HG03439 (cell line): ENCODE data around the gene ACSS1.
A peak's percentile ranks its signal among the peaks of the same experiment; 100 is the strongest.

Experiments
- ATAC-seq: cut with Tn5 transposase; IDR thresholded peaks from one replicate; pipeline ENCODE4 v1.9.1; 2021; ENCODE audit warnings: mild to moderate bottlenecking, moderate library complexity; ENCODE audit not compliant: unreplicated experiment

The ACSS1 gene

GRCh38 chr20:25048519-25048952 is 9.4 kb downstream of the ACSS1 start:
- ATAC-seq, result no peak

DNA sequence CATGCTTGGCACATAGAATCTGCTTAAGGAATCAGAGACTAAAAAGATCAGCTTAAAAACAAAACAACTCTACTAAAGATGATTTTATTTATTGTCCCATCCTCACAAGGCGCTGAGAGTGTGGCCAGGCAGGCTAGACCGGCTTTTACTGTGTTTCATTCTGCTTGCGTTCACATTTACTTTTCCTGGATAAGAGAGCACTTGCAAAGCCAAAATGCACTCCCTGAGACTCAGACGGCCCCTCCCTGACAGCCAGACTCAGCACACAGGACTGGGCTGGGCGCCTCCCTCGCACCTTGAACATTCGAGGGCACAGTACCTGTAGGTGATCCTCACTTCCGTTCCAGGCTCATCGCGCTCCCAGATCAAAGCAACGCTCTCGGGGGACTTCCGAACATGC is 10.2 kb downstream of the ACSS1 start:
- ATAC-seq, result no peak

DNA sequence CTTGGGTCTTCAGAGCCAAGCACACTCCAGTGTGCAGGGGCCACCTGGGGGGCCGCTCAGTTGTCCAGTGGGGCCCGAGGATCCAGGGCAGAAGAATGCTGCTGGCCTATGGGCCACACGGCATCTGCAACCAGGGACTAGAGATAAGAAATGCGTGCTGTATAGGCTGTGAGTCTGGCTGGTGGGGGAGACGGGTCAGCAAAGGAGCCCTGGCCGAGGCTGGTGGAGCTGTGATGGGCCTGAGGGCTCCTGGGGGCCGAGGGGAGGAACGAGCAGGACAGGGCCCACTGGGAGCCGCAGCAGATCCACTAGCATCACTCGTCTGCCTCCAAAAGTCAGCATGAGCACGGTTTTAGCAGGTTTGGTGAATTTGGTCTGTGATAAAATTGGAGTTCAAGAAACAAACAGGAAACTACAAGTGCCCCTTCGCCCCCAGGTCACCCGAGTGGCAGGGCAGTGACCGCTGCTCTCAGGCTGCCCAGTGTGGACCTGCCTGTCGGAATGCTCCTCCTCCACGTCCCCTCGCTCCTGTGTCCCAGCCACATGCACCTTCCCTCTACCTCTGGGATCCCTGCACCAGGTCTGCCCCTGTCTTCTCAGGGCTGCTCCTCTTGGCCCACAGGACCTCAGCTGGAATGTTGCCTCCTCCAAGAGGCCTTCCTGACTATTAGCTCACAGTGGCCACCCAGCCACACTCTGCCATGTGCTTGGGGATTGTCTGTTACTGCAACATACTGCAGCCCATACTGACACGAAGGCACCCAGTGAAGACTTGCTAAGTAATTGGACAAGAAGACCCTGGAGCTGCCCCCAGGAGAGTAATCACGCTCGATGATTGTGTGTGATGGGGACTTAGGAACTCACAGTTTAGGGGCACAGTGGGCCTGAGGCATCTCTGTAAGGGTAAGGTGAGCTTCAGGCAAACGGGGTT is 10.9 kb downstream of the ACSS1 start:
- ATAC-seq, result no peak

GRCh38 chr20:25046181-25046641 is 11.7 kb downstream of the ACSS1 start:
- ATAC-seq, result no peak

GRCh38 chr20:25045343-25045712 is 12.6 kb downstream of the ACSS1 start:
- ATAC-seq, result no peak

DNA sequence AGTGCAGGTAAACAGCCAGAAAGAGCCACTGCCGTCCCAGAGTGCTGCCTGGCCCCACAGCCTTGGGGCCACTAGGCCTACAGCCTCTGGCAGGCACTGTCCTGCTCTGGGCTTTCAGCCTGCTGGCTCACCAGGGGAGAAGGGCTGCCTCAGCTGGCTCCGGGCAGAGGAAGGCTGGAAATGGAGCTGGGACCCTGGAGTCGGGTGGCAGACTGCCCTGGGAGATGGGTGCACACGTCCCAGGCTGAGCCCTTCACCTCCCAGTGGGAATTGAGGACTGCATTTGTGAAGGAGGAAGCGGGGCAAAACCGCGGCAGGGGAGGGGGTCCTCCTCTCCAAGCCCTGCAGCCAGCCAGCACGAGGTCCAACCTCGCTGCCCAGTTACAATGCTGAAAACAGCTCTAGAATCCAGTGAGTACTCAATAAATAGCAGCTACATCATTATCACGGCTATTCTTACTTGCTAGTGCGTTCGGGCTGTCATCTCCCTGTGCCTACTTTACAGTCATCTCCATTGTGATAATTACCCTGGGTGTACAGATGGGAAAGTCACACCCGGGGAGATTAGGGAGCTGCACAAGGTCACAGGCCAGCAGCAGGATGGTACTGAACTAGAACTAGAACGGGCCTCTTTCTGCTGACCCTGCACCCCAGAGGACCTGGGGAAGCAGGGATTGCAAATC is 13.1 kb downstream of the ACSS1 start:
- ATAC-seq, result no peak

GRCh38 chr20:25044261-25044560 is 13.7 kb downstream of the ACSS1 start:
- ATAC-seq, result no peak

DNA sequence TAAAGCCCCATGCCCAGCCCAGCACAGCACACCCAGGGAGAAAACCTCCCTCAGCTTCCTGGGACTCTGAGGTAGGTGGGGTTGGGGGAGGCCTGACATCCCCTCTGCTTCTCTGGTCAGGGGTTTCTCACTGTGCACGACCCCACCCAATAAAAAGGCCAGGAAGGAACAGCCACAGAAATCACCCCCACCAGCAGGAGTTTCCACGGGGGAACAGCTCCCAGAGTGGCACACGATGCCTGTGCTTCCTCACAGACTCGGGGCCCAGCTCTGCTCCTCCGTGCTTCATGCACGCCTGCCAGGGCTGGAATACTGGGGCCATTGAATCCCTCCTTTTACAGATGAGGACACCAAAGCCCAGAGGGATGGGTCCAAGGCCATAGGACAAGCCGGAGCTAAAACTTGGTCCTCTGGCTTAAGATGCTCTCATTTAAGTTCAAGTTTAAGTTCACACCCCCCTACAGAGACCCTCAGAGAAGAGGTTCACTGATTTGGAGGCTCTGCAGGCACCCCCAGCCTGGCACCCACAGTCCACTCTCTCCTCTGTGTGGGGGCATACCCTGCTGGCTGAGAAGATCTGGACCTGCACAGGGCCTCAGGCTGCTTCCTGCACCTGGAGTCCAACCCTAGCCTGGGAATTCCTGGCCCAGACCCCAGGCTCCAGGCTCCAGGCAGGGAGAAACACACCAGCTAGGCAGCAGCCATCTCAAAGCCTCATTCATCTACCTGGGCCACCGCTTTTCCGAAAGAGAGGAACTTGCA is 14.3 kb downstream of the ACSS1 start:
- ATAC-seq, result no peak

GRCh38 chr20:25042531-25043498 is 15.1 kb downstream of the ACSS1 start:
- ATAC-seq, result peak; percentile 82

DNA sequence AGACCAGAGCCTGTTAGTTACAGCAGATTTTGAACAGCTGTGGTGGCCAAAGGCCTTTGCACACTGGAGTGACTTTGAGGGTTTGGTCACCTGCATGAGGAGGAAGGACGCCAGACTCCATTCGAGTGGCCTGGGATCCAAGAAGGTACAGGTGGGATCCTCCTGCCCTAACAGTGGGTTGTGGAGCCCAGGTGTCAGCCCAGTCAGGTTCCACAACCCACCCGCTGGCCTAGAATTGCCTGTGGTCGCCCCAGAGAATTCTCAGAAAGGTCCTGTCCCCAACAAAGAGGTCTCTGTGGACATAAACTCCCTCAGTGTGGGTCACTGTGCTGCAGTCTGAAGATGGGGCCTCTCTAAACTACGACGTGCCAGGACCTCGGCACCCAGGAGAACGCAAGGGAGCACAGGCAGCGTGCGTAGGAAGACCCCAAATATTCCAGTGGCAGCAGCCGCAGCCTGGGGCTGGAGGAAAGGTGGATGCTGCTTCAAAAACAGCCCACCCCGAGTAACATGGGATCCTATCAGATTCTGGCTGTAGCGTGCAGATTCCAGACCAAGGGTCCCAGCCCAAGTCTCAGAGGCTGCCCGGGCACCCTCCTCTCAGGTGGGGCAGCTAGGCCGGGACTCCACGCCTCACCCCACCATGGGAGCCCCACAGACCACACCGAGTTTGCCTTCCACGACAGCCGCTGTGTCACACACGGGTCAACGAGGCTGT is 16.0 kb downstream of the ACSS1 start:
- ATAC-seq, result no peak

GRCh38 chr20:25040438-25040831 is 17.5 kb downstream of the ACSS1 start:
- no peak for ATAC-seq

DNA sequence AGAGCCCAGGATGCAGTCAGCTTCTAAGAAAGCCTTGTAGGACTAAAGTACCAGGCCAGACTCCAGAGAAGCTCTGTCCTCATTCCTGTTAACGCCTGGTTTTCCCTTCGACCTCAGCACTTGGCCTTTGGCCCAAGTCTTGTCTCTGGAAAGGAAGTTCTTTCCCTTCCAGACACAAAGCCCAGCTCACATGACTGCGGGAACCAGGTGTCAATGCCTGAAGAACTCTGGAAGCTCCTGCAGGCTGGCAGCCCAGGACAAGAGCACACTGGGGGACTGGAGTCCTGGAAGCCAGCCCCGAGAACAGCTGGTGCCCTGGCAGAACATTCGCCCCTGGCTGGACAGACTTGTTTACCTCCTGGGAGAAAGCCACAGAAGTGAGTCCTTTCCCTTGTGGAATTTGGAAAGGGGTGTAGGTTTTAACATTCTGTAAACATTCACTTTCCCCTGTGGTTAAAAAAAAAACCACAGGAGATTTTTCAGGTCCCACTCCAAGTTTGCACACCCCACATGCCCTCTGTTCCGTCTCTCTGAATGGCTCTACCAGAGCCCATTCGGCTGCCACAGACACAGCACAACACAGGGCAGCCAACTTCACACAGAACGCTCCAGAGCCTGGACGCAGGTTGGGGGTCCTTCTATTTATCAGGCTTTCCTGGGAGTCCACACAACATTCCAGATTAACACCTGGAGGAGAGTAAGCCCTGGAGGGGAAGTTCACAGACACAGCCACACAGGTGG is 18.1 kb downstream of the ACSS1 start:
- no peak for ATAC-seq

- ATAC-seq, result no peak
Measured at GRCh38 chr20:25038591-25039015, 19.3 kb downstream of the ACSS1 start.

DNA sequence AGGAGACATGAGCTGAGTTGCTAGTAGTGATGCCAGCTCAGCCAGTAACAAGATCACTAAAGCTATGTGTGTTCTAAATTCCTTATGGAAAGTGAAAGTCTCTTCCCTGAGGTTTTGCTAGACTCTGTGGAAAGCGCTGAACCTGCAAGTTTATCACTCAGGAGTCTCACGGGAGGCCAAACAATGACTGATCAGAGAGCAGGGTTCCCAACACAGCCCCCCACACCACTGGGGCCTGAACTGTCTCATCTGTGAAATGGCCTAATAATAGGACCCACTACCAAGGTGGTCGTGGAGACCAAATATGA is 19.9 kb downstream of the ACSS1 start:
- no peak for ATAC-seq

GRCh38 chr20:25037288-25038102 is 20.4 kb downstream of the ACSS1 start:
- no peak for ATAC-seq

DNA sequence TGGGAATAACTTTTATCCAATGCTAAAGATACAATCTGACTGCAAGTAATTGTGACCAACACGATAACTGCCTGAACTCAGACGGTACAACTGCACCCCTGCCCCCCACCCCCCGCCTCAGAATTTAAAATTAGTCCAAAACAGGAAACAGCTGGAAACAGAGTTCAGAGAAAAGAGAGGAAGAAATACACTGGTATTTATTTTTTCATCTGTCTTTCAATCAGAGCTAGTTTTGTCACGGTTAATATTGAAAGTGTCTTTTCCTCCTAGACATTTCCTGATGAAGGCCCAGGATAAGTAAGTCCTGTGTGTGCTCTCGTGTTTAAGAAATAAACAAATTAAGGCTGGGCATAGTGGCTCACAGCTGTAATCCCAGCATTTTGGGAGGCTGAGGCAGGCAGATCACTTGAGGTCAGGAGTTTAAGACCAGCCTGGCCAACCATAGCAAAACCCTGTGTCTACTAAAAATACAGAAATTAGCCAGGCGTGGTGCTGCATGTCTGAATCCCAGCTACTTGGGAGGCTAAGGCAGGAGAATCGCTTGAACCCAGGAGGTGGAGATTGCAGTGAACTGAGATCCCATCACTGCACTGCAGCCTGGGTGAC is 21.5 kb downstream of the ACSS1 start:
- ATAC-seq, result no peak

DNA sequence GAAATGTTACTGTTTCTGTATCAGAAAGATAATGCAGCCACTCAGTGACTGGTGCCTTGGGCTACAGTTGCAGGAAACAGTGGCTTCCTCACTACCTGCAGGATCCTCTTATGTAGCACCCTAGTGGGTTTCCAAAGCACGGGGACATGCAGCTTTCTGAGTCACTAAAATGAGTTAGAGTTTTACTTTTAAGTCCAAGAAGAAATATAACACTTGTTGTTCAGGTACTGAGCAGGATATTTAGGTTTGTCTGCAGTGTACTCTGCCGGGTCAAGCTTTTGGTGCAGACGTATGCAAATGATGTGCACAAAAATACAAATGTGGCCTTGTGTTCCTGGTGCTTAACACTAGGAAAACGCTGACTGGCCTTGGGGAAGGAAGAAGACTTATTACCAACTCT is 22.0 kb downstream of the ACSS1 start:
- ATAC-seq, result no peak

GRCh38 chr20:25033924-25034300 is 24.0 kb downstream of the ACSS1 start:
- no peak for ATAC-seq
